ENCODE measurements around the gene SLC2A4RG. TPM values are rescaled to one million over a fixed set of nuclear protein-coding genes. Genes with fewer than 3 reads are reported as not detected.

Gene SLC2A4RG
- total and polyA plus RNA-seq, 2 donors (not counting 3 experiments of a cell fraction or from before 2014, with no cell fraction given), result 41.7 to 69.4 TPM

DNA sequence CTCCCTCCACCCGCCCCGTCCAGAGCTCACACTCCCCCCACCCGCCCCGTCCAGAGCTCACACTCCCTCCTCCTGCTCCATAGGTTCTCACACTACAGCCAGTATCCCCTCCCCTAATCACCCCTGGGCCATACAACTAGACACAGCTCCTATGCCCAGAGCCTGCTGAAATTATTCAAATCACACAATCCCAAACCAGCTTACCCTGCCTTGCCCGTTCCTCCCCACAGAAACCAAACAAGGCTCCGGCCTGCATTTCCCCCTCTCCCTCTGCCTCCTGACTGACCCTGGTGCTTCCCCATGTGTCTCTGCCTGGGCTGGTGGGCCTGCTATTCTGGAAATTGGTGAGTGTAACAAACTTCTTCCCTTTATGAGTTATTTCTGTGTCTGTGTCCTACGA lies 18.6 kb downstream of the SLC2A4RG start:
- DNase-seq (ENCODE audit: low read depth, low spot score) (no peak), FAIRE-seq (no peak)
- CTCF ChIA-PET, result interaction anchor here (0.9 kb wide), 1 partner anchor 11 kb away, joined by 4 read pairs; no protein-coding TSS in a partner anchor
- Histone ChIP-seq H3K27me3 (ENCODE audit: control insufficient read depth in 2 of 2, insufficient read depth in 2 of 2, low read length in 2 of 2) (no peaks in the 10 kb centered on the region), H3K4me2 (ENCODE audit: insufficient read depth, low read length) (no peak overlapping the region), H4K20me1 (replicated peaks; ENCODE audit: control insufficient read depth, extremely low read depth, insufficient read depth, low read length) (no peaks in the 10 kb centered on the region), H2AFZ (ENCODE audit: low read depth, low read length) (no peak overlapping the region), H3K36me3 (ENCODE audit: control insufficient read depth in 2 of 2, extremely low read depth in 1 of 2, insufficient read depth in 2 of 2, low read length in 2 of 2) (no peaks in the 10 kb centered on the region), H3K9ac (replicated peaks; ENCODE audit: extremely low read depth, insufficient read depth, low read length) (no peak overlapping the region), H3K4me1 (ENCODE audit: control insufficient read depth, extremely low read depth, insufficient read depth, low read length) (no peaks in the 10 kb centered on the region), H3K27ac (ENCODE audit: insufficient read depth, low read depth, low read length) (no peak overlapping the region), H3K4me3 (replicated peaks in 1 of 3; ENCODE audit: insufficient read depth in 1 of 3, low read depth in 1 of 3, low read length in 3 of 3) (no peak overlapping the region), H3K9me3 (replicated peaks; ENCODE audit: control insufficient read depth, insufficient read depth, low read length) (no peaks in the 10 kb centered on the region), H3K79me2 (ENCODE audit: control insufficient read depth, insufficient read depth, low read length) (no peaks in the 10 kb centered on the region), H3K9me1 (replicated peaks; ENCODE audit: control insufficient read depth, extremely low read depth, insufficient read depth, low read length) (no peaks in the 10 kb centered on the region)
- dilution Hi-C loops (cut with MboI; ENCODE audit: extremely low pct_ligation_motif_present, low sequenced_read_pairs), result no loop called here
- no TSS peak for BruUV-seq (replicated peaks)
- intact Hi-C loops (cut with micrococcal nuclease), result no loop called here
- no peak for TF ChIP-seq FOS (IDR thresholded peaks at IDR 0.05; ENCODE audit: borderline replicate concordance, insufficient read depth, low read length)
- TF ChIP-seq, protein P1, sequence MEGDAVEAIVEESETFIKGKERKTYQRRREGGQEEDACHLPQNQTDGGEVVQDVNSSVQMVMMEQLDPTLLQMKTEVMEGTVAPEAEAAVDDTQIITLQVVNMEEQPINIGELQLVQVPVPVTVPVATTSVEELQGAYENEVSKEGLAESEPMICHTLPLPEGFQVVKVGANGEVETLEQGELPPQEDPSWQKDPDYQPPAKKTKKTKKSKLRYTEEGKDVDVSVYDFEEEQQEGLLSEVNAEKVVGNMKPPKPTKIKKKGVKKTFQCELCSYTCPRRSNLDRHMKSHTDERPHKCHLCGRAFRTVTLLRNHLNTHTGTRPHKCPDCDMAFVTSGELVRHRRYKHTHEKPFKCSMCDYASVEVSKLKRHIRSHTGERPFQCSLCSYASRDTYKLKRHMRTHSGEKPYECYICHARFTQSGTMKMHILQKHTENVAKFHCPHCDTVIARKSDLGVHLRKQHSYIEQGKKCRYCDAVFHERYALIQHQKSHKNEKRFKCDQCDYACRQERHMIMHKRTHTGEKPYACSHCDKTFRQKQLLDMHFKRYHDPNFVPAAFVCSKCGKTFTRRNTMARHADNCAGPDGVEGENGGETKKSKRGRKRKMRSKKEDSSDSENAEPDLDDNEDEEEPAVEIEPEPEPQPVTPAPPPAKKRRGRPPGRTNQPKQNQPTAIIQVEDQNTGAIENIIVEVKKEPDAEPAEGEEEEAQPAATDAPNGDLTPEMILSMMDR (IDR thresholded peaks at IDR 0.05; ENCODE audit: extremely low read depth in 1 of 2, insufficient read depth in 1 of 2, low read depth in 1 of 2, low read length in 2 of 2), result no peak
- TF ChIP-seq JUN (IDR thresholded peaks at IDR 0.05; ENCODE audit: borderline replicate concordance, insufficient read depth, insufficient read length, low read depth), result no peak
- no peak for TF ChIP-seq POLR2AphosphoS5 (IDR thresholded peaks at IDR 0.05; ENCODE audit: insufficient read depth, low read depth, low read length)
- TF ChIP-seq MYC (IDR thresholded peaks at IDR 0.05; ENCODE audit: low read depth, low read length), result no peak
- TF ChIP-seq, protein P2, sequence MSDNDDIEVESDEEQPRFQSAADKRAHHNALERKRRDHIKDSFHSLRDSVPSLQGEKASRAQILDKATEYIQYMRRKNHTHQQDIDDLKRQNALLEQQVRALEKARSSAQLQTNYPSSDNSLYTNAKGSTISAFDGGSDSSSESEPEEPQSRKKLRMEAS (IDR thresholded peaks at IDR 0.05; ENCODE audit: insufficient read depth, insufficient read length), result no peak
- TF ChIP-seq GATA2 (IDR thresholded peaks at IDR 0.05; ENCODE audit: insufficient read depth, insufficient read length, low read depth, low read length), result no peak
- no peak for TF ChIP-seq EZH2 (IDR thresholded peaks at IDR 0.05; ENCODE audit: borderline replicate concordance, low read depth, low read length, severe bottlenecking)
- no peak for TF ChIP-seq POLR2A (IDR thresholded peaks at IDR 0.05; ENCODE audit: low read depth, low read length)
- POLR2A ChIA-PET, result no interaction called here
